GM21529 (cell line): ENCODE measurements around the gene LRFN5.
"Not testable (repeated sequence)": the region's sequence is repeated elsewhere in the genome, so short reads cannot be mapped to it uniquely, and the experiment has no call there.

Source experiments
- ATAC-seq: cut with Tn5 transposase; IDR thresholded peaks from one replicate; pipeline ENCODE4 v1.9.1; 2021; ENCODE audit not compliant: unreplicated experiment

The LRFN5 gene

DNA sequence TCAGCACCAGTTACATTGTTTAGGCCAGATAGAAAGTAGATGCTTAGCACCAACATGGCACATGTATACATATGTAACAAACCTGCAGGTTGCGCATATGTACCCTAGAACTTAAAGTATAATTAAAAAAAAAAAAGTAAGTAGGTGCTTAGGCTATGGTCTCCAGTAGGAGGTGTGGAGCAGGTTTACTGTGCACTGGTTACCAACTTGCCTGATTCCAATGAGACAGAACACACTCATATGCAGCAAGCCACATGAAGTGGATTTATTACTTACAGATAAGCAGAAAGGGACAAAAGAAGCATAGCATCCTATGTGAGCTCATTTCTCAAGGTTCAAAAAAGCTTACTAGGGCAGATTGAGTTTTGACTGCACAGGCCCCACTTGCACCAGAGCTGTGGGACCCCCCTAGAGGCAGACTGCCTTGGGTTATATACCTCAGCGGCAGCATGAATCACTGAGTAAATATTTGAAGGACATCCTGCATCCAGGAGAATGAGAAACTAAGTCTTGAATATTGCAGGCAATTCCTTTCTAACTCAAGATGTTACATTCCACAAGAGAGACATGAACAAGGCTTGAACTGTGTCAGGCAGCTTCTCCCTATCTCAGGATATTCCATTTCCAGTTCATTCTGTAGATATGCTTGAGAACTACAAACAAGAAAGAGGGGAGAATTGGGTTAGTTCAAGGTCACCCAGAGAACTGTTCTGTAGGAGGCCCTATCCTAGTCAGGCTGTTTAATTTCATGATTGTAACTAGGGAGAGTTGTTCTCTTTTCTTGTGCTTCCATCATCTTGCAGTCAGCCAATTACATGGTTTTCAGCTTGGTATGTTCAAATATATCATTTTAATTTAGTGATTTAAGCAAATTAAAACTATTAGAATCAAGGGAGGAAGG is 30.1 kb downstream of the LRFN5 start:
- ATAC-seq: no peak

DNA sequence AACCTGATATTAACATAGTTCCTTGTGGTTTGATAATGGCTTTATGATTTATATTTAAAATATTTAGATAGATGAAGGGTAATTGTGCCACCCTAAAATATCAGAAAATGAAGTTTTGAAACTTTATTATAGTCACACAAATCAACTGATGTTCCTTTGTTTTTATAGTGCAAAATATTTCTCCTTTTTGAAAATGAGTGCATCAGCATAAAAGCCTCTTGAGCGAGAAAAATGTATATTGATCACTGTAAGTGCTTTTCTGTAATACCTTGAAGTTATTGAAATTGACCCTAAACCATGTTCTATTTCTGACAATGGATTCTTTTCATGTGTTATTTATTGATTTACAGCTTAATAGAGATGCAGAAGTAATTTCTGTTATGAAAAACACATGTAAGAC is 35.0 kb downstream of the LRFN5 start:
- no peak for ATAC-seq

DNA sequence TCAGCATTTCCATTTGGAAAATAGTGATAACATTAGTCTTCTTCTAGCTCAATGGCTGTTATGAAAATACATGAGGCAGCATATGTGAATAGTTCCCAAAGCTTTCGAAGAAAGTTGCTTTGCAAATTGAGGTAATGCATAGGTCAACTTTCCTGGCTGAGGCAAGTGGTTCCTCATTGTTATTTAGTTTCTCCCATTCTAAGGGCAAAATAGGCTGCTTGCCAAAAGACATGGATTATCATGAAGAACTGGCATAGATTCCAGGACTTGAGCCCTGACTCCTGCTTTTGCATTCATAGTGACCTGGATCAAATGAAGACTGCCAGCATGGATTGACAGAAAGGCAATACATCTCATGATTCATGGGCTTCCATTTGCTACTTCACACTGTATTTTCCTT is 35.7 kb downstream of the LRFN5 start:
- ATAC-seq: no peak

DNA sequence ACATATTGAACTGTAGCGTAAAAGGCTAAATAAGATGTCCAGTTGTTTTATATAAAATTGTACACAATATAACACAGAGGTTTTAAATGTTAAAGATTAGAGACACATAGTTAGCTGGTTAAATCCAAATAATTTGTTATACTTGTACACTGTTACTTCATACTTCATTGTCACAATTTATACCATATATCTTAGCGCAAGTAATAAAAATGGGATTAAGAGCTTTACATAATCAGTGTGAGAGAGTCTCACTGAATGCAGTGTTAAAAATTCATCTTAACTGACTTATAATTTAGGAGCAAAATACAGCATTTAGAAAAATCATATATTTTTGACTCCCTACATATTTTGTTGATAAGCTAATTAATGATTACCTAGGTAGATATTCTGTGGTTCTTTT is 36.1 kb downstream of the LRFN5 start:
- ATAC-seq: no peak

DNA sequence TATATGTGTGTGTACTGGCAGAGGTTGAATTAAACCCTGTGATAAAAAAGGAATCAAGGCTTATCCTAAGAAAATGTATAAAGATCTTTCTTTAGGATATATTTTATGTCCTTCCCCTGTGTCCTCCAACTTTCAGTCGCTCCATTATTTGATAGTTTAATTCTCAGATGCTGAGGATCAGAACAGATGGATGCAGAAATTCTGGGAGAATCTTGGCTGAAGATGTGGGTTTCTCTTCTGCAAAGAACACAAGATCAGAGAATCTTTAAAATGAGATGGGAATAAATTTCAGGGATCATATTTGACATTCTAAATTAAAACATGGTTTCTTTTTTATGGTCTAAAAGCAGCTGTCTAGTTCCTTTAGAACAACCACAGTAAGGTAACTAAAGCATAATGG is 37.9 kb downstream of the LRFN5 start:
- no peak for ATAC-seq

DNA sequence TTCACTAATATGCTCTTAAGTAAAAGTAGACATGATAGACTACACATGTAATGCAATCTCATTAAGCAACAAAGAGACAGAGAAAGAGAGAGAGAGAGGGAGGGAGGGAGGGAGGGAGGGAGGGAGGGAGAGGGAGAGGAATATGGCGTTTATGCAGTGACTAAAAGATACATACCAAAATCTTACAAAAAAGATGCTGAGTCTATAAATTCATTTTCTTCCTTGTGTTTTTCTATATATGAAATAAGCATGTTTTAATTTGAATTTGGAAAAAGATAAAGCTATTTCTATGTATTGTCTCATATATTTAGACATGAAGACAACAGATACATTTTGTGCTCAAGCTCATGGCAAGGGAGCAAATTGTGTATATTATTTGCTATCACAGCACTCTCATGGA is 44.1 kb downstream of the LRFN5 start:
- ATAC-seq: no peak

DNA sequence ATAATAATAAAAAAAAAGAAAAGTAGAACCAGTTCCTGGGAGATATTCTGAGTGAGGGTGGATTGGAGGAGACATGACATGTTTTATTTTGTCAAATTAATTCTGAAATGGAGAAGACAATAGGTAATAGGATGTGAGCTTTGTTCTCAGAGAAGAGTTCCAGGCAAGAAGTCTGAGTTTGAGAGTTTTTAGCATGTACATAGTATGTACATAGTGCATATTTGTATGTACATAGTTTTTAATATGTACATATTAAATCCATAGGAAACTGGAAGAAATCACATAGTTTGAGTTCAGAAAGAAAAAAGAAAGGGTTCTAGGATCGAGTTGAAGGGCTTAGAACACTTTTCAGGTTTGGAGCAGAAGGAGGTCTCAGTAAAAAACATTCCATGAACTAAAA is 47.5 kb downstream of the LRFN5 start:
- ATAC-seq: no peak

DNA sequence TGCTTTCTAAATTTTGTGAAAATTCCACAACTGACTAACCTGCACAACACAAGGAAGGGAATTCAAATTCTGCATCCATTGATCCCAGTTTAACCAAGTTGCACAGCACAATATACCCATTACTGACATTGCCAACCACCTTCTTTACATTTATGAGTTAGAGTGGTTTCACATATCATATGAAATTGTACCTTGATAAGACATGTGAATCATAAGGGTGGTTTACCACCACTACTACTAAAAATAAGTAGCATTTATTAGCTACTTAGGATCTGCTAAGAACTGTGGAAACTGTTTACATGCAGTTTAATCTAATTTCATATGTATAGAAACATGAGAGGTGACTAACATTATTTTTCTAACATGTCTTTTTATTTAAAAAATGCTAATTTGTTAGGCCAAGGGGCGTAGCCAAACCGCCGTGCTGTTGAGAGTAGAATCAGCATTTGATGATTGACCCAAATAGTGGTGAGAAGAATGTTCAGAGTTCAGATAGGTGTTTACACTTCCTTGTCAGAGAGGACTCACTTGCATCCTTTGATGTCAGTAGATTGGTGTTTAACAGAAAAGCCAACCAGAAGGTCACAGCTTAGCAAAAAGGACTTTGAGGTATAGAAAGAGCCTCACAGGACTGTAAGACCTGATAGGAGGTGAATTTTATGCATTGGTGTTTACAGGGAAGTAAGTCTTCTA is 56.2 kb downstream of the LRFN5 start:
- no peak for ATAC-seq

DNA sequence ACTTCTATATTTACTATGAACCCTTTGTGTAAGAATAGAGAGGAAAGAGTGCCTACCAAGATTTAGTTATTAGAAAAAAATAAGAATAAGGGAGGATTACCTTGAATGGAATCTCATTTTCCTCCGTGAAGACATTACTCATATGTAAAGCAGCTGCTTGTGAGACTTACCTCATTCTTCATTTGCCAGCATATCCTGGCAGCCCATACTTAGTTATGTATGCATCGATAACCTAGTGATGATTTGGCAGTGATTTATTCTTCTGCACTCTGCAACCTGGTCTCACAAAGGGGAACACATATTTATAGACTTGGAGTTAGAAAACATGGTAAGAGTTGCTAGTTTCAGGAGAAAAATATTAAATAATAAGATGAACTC is 56.8 kb downstream of the LRFN5 start:
- ATAC-seq: no peak

DNA sequence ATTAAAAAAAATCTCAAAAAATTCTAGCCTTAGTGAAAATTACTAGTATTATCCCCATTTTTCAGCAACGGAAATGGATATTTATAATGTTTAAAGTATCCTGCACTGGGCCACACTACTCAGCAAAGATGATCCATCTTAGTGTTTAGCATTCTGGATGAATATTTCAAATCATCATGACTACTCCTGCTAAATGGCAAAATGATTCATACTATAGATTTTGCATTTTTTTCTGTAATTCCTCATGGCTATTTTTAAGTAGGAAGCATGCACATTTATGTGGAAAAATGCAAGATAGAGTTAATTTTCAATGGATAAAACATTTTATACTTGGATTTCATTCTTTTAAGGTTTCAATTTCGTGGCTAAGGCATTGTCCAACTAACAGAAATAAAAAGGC is 59.6 kb downstream of the LRFN5 start:
- ATAC-seq: no peak

DNA sequence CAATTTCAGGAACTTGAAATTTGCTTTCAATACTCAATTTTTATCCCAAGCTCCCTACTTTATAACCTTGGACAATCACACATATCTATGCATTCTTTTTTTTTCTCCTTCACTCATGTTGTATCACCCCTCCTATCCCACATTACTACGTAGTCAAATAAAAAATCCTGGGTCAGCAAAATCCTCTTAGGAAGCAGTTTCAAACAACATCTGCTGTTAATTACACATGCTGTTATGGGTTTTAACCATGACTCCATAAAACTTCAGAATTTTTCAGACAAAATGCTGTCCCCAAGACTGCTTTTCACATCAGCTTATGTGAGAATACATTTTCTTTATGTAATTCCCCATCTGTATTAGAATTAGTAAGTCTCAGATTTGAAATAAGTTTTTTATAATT is 61.7 kb downstream of the LRFN5 start:
- ATAC-seq: no peak

DNA sequence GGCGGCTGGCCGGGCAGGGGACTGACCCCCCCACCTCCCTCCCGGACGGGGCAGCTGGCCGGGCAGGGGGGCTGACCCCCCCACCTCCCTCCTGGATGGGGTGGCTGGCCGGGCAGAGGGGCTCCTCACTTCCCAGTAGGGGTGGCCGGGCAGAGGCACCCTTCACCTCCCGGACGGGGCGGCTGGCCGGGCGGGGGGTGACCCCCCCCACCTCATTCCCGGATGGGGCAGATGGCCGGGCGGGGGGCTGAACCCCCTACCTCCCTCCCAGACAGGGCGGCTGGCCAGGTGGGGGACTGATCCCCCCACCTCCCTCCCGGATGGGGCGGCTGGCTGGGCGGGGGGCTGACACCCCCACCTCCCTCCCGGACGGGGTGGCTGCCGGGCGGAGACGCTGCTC is 66.9 kb downstream of the LRFN5 start:
- ATAC-seq: not testable (repeated sequence)

DNA sequence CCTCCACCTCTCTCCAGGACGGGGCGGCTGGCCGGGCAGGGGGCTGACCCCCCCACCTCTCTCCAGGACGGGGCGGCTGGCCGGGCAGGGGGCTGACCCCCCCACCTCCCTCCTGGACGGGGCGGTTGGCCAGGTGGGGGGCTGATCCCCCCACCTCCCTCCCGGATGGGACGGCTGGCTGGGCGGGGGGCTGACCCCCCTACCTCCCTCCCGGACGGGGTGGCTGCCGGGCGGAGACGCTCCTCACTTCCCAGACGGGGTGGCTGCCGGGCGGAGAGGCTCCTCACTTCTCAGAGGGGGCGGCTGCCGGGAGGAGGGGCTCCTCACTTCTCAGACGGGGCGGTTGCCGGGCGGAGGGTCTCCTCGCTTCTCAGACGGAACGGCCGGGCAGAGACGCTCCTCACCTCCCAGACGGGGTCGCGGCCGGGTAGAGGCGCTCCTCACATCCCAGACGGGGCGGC is 67.9 kb downstream of the LRFN5 start:
- not testable (repeated sequence) for ATAC-seq

DNA sequence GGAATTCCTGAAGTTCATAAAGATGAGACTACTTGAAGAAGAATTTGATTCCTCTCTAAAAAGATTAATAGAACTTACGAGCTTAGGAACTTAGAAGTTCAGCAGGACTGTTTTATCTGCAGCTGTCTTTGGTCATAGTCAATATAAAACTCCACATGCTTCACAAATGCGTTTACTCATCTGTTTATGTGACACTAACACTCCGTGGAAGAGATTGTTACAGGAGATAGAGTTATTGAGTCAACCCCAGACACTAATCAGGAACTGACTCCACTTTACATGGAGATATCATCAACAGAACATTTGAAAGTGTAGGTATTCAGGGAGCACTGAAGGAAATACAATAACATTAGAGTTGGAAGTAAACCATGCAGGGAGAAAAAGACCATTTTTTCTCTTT is 92.8 kb downstream of the LRFN5 start:
- ATAC-seq: no peak

DNA sequence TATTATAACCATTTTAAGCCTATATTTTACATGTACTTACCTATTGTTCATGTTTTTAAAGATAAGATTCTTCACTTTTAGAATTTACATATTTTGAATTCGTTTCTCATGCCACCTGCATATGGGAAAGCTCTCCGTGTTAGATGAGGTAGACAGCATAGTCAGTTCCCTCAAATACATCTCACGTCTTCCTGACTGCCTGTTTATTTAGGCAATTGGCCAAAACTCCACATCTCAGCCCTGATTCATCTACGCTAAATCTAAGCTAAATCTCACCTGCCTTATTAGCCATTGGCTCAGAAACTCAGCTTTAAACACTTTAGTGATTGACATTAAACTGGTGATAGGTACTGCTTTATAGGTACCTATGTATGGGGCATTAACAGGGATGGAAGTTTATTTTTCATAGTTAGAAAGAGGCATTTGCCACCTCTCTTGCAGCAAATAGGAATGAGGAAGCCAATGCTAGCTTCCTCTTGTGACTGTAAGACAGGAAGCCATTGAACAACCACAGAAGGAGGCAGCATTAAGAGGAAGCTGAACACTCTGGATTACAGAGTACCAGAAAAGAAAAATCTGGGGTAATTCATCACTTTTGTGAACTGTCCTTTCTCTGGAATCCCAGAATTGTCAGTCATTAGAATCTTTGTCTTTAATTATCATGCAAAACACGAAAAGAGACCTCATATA is 111.9 kb downstream of the LRFN5 start:
- no peak for ATAC-seq

DNA sequence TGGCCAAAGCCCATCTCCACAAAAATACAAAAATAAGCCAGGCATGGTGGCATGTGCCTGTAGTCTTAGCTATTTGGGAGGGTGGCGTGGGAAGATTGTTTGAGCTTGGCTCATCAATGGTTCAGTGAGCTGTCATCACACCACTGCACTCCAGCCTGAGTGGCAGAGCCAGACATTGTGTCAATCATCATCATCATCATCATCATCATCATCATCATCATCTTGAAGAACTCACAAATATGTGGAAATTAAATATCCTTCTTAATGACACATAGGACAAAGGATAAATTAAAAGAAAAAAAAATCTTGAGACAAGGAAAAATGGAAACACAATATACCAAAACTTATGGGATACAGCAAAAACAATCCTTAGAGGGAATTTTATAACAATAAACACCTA is 132.5 kb downstream of the LRFN5 start:
- ATAC-seq: no peak

DNA sequence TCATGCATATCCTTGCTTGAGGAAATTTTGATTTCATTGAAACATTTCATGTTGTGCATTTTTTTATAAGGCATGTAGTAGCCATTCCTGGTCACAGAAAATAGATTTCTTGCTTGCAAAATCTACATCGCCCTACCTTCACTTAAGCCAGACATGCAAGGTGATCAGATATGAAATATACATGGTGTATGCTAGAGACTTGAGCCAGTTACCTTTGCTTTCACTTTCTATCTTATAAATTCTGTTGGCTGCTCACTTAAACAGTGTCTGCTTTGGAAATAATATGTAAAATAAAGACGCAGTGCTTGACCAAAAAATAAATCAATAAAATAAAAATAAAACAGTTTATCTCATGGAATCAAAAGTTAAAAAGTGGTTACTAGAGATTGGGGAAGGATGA is 136.5 kb downstream of the LRFN5 start:
- no peak for ATAC-seq

DNA sequence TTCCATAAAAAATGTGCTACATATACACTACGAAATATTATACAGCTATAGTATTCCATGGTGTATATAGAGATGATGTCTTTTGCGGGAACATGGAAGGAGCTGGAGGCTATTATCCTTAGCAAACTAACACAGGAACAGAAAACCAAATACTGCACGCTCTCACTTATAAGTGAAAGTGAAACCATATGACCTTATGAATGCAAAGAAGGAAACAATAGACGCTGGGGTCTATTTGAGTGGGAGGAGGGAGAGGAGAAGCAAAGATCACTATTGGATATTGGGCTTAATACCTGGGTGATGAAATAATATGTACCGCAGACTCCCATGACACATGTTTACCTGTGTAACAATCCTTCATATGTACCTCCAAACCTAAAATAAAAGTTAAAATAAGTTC is 142.8 kb downstream of the LRFN5 start:
- peak; percentile 90 for ATAC-seq

DNA sequence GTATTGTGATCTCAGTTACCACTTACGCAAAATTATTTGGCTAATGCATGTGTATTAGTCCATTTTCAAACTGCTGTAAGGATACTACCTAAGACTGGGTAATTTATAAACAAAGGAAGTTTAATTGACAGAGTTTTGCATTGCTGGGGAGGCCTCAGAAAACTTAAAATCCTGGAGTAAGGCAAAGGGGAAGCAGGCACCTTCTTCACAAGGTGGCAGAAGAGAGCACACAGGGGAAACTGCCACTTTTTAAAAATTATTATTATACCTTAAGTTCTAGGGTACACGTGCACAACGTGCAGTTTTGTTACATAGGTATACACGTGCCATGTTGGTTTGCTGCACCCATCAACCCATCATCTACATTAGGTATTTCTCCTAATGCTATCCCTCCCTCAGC is 143.9 kb downstream of the LRFN5 start:
- ATAC-seq: not testable (repeated sequence)

DNA sequence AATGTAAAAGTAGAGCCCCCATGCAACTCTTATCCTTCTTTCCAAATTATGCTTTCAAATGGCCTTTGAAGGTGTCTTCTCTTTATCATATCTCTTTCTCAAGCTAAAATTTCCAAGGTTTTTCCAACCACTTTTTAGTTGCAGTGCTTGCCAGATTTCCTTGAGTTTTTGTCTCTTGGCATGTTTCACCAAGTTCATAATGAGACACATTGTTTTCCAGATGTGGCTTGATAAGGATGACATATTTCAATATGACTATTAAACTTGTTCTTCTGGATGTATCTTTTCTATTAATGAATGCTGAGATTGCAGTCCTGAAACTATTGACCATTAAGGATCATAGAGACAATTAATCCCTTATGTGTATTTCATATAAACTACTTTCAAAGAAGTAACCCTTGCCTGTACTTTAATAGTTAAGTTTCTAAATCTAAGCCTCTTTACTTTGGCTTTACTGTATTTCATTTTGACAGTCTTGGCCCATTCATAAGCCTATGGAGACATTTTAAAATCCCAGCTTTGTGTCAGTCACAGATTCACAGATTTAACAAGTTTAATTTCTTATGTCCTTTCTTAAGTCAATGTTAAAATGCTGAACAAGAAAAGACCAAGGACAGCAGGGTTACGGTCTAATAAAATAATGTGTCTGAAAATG is 151.5 kb downstream of the LRFN5 start:
- no peak for ATAC-seq

DNA sequence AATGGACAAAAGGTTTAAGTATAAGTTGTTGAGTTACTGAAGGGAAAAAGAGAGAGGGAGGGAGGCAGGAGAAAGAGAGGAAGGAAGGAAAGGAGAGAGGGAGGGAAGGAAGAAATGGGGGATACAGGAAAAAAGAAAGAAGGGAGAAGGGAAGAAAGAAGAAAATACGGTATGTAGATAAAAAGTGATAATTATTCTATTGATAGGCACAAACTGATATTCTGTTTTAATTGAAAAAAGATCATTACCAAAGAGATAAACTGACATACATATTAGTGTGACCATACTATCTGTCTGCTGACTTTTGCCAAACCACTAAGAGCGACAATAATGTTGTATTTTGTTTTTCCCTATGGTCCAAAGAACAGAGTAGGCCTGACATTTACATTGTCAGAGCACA is 154.5 kb downstream of the LRFN5 start:
- no peak for ATAC-seq
